ENCODE measurements around the gene SLC24A4. TPM values are rescaled to one million over a fixed set of nuclear protein-coding genes. Genes with fewer than 3 reads are reported as not detected.

The SLC24A4 gene
- polyA plus RNA-seq, 3 donors: 0.05 to 0.22 (median 0.11) TPM

GRCh38 chr14:92310776-92311375 lies 12.1 kb upstream of the SLC24A4 start:
- H3K27ac ChIP-seq (ENCODE audit: low read depth, low read length): no peak overlapping the region
- WGBS, 3 donors: 71 to 89% (median 85%) methylated on average over 6 of the region's 6 CpGs

- WGBS, 3 donors: 68 to 77% (median 75%) methylated on average over 1 of the region's 1 CpG
- H3K27ac ChIP-seq (ENCODE audit: low read depth, low read length): no peak overlapping the region
Measured at GRCh38 chr14:92314182-92314581, 8.8 kb upstream of the SLC24A4 start.

GRCh38 chr14:92315050-92315805 lies 7.7 kb upstream of the SLC24A4 start:
- WGBS, 3 donors: 76 to 88% (median 79%) methylated on average over 11 of the region's 11 CpGs
- no peak overlapping the region for H3K27ac ChIP-seq (ENCODE audit: low read depth, low read length)

- H3K27ac ChIP-seq (ENCODE audit: low read depth, low read length): no peak overlapping the region
- WGBS, 3 donors: 35 to 46% (median 43%) methylated on average over 4 of the region's 4 CpGs
Measured at GRCh38 chr14:92316176-92316575, 6.8 kb upstream of the SLC24A4 start.

- no peak overlapping the region for H3K27ac ChIP-seq (ENCODE audit: low read depth, low read length)
- WGBS, 3 donors: 76 to 82% (median 81%) methylated on average over 6 of the region's 6 CpGs
Measured at GRCh38 chr14:92316937-92317336, 6.0 kb upstream of the SLC24A4 start.

GRCh38 chr14:92317511-92317910 lies 5.5 kb upstream of the SLC24A4 start:
- WGBS, 3 donors: 44 to 61% (median 59%) methylated on average over 5 of the region's 5 CpGs
- H3K27ac ChIP-seq (ENCODE audit: low read depth, low read length): no peak overlapping the region

GRCh38 chr14:92321701-92322100 lies 1.3 kb upstream of the SLC24A4 start:
- no peak overlapping the region for H3K27ac ChIP-seq (ENCODE audit: low read depth, low read length)
- 35 to 70% (median 62%) methylated on average over 6 of the region's 6 CpGs for WGBS, 3 donors

GRCh38 chr14:92322516-92322915 lies 449 bp upstream of the SLC24A4 start:
- WGBS, 3 donors: 5 to 7% (median 6%) methylated on average over 23 of the region's 23 CpGs
- no peak overlapping the region for H3K27ac ChIP-seq (ENCODE audit: low read depth, low read length)

GRCh38 chr14:92323916-92324818 lies 1.2 kb downstream of the SLC24A4 start:
- 3 to 8% (median 8%) methylated on average over 41 to 42 of the region's 42 CpGs for WGBS, 3 donors
- H3K27ac ChIP-seq (ENCODE audit: low read depth, low read length): no peak overlapping the region

- 31 to 64% (median 63%) methylated on average over 4 of the region's 4 CpGs for WGBS, 3 donors
- no peak overlapping the region for H3K27ac ChIP-seq (ENCODE audit: low read depth, low read length)
Measured at GRCh38 chr14:92325835-92326234, 2.9 kb downstream of the SLC24A4 start.

GRCh38 chr14:92328664-92329255 lies 5.8 kb downstream of the SLC24A4 start:
- 66 to 90% (median 79%) methylated on average over 8 of the region's 8 CpGs for WGBS, 3 donors

GRCh38 chr14:92334050-92334449 lies 11.1 kb downstream of the SLC24A4 start:
- no peak overlapping the region for H3K27ac ChIP-seq (ENCODE audit: low read depth, low read length)
- 72 to 83% (median 77%) methylated on average over 4 of the region's 4 CpGs for whole genome bisulfite sequencing, 3 donors

More at GRCh38 chr14:92328664-92329255, 5.8 kb downstream of the SLC24A4 start:
- no peak overlapping the region for H3K27ac ChIP-seq (ENCODE audit: low read depth, low read length)

GRCh38 chr14:92336363-92336762 lies 13.4 kb downstream of the SLC24A4 start:
- 79 to 87% (median 85%) methylated on average over 6 of the region's 6 CpGs for WGBS, 3 donors
- H3K27ac ChIP-seq (ENCODE audit: low read depth, low read length): no peak overlapping the region

- no peak overlapping the region for H3K27ac ChIP-seq (ENCODE audit: low read depth, low read length)
- 82 to 92% (median 88%) methylated on average over 12 of the region's 12 CpGs for WGBS, 3 donors
Measured at GRCh38 chr14:92339426-92339825, 16.5 kb downstream of the SLC24A4 start.

GRCh38 chr14:92340071-92340470 lies 17.1 kb downstream of the SLC24A4 start:
- no peak overlapping the region for H3K27ac ChIP-seq (ENCODE audit: low read depth, low read length)
- WGBS, 3 donors: 51 to 82% (median 73%) methylated on average over 5 of the region's 5 CpGs

- whole genome bisulfite sequencing, 3 donors: 70 to 83% (median 79%) methylated on average over 7 of the region's 7 CpGs
- H3K27ac ChIP-seq (ENCODE audit: low read depth, low read length): no peak overlapping the region
Measured at GRCh38 chr14:92340931-92341330, 18.0 kb downstream of the SLC24A4 start.

- no peak overlapping the region for H3K27ac ChIP-seq (ENCODE audit: low read depth, low read length)
- 83 to 88% (median 87%) methylated on average over 6 of the region's 6 CpGs for WGBS, 3 donors
Measured at GRCh38 chr14:92341791-92342190, 18.8 kb downstream of the SLC24A4 start.

GRCh38 chr14:92348154-92348553 lies 25.2 kb downstream of the SLC24A4 start:
- H3K27ac ChIP-seq (ENCODE audit: low read depth, low read length): no peak overlapping the region
- 16 to 58% (median 47%) methylated on average over 5 of the region's 5 CpGs for WGBS, 3 donors

GRCh38 chr14:92351750-92352149 lies 28.8 kb downstream of the SLC24A4 start:
- 85 to 90% (median 89%) methylated on average over 1 of the region's 1 CpG for WGBS, 3 donors
- H3K27ac ChIP-seq (ENCODE audit: low read depth, low read length): no peak overlapping the region
